Panc1 (cell line): Measurements from ENCODE around the gene IL24. TPM values are rescaled to one million over a fixed set of nuclear protein-coding genes. Genes with fewer than 3 reads are reported as not detected.
"Not testable (repeated sequence)": the region's sequence is repeated elsewhere in the genome, so short reads cannot be mapped to it uniquely, and the experiment has no call there.

Source experiments
- ATAC-seq: fragments of 200-7000 bp; cut with Tn5 transposase; 2 replicates; pipeline ENCODE4 v1.9.1; 2020; ENCODE audit warnings: mild to moderate bottlenecking, moderate library complexity
- BruUV-seq: library from RNA; stranded (reverse); fragments of 400-500 nt; replicated peaks from 2 replicates; lab custom pipeline; 2021; lab: Mats Ljungman, UMichigan
- CTCF ChIA-PET: fragments of 300-600 bp; sonication (Branson Sonifier 250); formaldehyde crosslinking; loops from one replicate; lab custom pipeline; 2022; ENCODE audit warnings: antibody characterized with exemption; lab: Charles Lee
- POLR2A ChIA-PET: fragments of 300-600 bp; sonication (Branson Sonifier 250); formaldehyde crosslinking; loops from one replicate; lab custom pipeline; 2022; ENCODE audit warnings: antibody characterized with exemption; lab: Charles Lee
- DNase-seq: peaks from one replicate; pipeline ENCODE4 v3.0.0-alpha.2; 2010; ENCODE audit warnings: low read depth, low spot score
- H3K27ac ChIP-seq: 2 replicates; pipeline ENCODE4 v1.5.1; 2011; ENCODE audit warnings: mild to moderate bottlenecking, low read length, inconsistent platforms
- H3K27me3 ChIP-seq: fragments of 200-500 bp; sonication (Bioruptor generic); 2 replicates; pipeline ENCODE4 v1.6.0; 2014; ENCODE audit warnings: low read length, inconsistent platforms; ENCODE audit not compliant: control insufficient read depth, insufficient read depth
- H3K36me3 ChIP-seq: fragments of 200-500 bp; sonication (Bioruptor generic); 2 replicates; pipeline ENCODE4 v1.5.1; 2014; ENCODE audit warnings: inconsistent platforms, mild to moderate bottlenecking, low read length, moderate library complexity; ENCODE audit not compliant: control insufficient read depth, insufficient read depth
- H3K4me1 ChIP-seq: 2 replicates; pipeline ENCODE4 v1.5.1; 2011; ENCODE audit warnings: inconsistent platforms, mild to moderate bottlenecking, low read length, moderate library complexity; ENCODE audit not compliant: control insufficient read depth, insufficient read depth
- H3K4me3 ChIP-seq, 2 experiments: 2 replicates each; pipeline ENCODE4 v1.5.1; 2011 to 2012; ENCODE audit warnings: low read depth in 2 of 2, low read length in 2 of 2, mild to moderate bottlenecking in 2 of 2, inconsistent platforms in 1 of 2, moderate library complexity in 1 of 2
- H3K9me3 ChIP-seq: fragments of 200-500 bp; sonication (Bioruptor generic); 2 replicates; pipeline ENCODE4 v1.5.1; 2014; ENCODE audit warnings: low read depth, mild to moderate bottlenecking, inconsistent platforms, low read length, moderate library complexity; ENCODE audit not compliant: control insufficient read depth, insufficient read depth
- POLR2AphosphoS5 ChIP-seq: IDR thresholded peaks from 2 replicates; pipeline ENCODE4 v1.6.1; 2012; ENCODE audit warnings: mild to moderate bottlenecking, low read depth, low read length, moderate library complexity
- SIN3A ChIP-seq: IDR thresholded peaks from 2 replicates; pipeline ENCODE4 v1.6.1; 2012; ENCODE audit warnings: low read depth, mild to moderate bottlenecking, low read length, moderate library complexity, borderline replicate concordance; ENCODE audit not compliant: insufficient read depth
- TCF7L2 ChIP-seq: IDR thresholded peaks from 2 replicates; pipeline ENCODE4 v1.6.1; 2011; ENCODE audit warnings: mild to moderate bottlenecking, low read depth, low read length, inconsistent platforms
- in situ Hi-C: cut with HindIII; loops from 2 replicates; pipeline ENCODE4 v1.10.0; 2016; ENCODE audit warnings: low sequenced_read_pairs, low pct_unique_long_range_greater_than_20kb
- intact Hi-C: fragments of 100-400 bp; cut with micrococcal nuclease; formaldehyde crosslinking; loops from one replicate; pipeline ENCODE4 v1.10.0; 2022; ENCODE audit not compliant: unreplicated experiment
- total RNA-seq: library from RNA; stranded (reverse); gene quantifications from one replicate; pipeline ENCODE4 v1.2.1, GENCODE V29; 2021; ENCODE audit not compliant: unreplicated experiment
- TF ChIP-seq, protein P1 (sequence below): fragments of 450-650 bp; IDR thresholded peaks from 2 replicates; pipeline ENCODE4 v1.5.1; 2017; ENCODE audit warnings: mild to moderate bottlenecking
- TF ChIP-seq, protein P2 (sequence below), 2 experiments: IDR thresholded peaks; 2 replicates each; pipeline ENCODE4 v1.6.1; 2011 to 2012; ENCODE audit warnings: low read depth in 2 of 2, control low read depth in 1 of 2, low read length in 1 of 2, mild to moderate bottlenecking in 1 of 2, moderate library complexity in 1 of 2; ENCODE audit not compliant: insufficient read depth in 1 of 2

IL24 gene
- total RNA-seq, 1 experiment from 2014 or later: not detected

DNA sequence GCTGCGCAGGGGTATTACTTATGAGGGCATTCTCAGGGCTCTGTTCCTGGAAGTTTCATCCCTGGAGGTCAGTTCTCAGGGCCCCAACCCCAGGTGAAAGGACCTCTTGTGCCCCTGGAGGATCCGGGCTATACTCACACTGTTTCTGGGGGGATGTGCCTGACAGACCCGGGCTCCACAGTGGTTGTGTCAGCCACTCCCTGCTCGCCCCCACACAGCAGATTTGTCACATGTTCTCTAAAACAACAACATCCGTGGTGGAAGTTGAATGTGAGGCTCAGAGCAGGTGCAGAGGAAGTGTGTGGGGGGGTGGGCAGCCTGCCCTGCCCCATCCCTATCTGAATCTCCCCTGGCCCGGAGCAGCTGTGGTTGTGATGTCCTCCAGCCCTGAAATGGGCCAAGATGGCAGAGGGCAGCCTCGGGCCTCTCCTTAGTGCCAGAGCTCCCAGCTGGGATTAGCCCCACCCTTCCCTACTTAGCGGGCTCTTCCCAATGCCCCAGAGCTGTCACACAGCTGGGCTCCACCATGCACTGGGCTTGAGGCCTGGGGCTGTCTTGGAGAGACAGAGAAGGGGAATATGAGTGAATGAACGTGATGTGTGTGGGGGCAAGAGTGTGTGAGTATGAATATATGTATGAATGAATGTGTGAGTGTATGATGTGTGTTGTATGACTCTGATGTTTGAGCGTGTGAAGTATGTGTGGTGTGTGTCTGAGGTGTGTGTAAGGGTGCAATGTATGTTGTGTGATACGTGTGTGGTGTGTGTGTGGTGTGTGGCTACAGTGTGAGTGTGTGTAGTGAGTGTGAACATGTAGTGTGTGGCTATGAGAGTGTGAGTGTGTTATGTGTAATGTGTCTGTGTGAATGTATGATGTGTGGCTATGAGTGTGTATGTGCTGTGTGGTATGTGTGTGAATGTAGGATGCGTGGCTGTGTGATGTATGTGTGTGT is 26.0 kb downstream of the IL24 start:
- TF ChIP-seq TCF7L2: no peak
- TF ChIP-seq, protein P1, sequence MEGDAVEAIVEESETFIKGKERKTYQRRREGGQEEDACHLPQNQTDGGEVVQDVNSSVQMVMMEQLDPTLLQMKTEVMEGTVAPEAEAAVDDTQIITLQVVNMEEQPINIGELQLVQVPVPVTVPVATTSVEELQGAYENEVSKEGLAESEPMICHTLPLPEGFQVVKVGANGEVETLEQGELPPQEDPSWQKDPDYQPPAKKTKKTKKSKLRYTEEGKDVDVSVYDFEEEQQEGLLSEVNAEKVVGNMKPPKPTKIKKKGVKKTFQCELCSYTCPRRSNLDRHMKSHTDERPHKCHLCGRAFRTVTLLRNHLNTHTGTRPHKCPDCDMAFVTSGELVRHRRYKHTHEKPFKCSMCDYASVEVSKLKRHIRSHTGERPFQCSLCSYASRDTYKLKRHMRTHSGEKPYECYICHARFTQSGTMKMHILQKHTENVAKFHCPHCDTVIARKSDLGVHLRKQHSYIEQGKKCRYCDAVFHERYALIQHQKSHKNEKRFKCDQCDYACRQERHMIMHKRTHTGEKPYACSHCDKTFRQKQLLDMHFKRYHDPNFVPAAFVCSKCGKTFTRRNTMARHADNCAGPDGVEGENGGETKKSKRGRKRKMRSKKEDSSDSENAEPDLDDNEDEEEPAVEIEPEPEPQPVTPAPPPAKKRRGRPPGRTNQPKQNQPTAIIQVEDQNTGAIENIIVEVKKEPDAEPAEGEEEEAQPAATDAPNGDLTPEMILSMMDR: no peak
- TF ChIP-seq, protein P2, sequence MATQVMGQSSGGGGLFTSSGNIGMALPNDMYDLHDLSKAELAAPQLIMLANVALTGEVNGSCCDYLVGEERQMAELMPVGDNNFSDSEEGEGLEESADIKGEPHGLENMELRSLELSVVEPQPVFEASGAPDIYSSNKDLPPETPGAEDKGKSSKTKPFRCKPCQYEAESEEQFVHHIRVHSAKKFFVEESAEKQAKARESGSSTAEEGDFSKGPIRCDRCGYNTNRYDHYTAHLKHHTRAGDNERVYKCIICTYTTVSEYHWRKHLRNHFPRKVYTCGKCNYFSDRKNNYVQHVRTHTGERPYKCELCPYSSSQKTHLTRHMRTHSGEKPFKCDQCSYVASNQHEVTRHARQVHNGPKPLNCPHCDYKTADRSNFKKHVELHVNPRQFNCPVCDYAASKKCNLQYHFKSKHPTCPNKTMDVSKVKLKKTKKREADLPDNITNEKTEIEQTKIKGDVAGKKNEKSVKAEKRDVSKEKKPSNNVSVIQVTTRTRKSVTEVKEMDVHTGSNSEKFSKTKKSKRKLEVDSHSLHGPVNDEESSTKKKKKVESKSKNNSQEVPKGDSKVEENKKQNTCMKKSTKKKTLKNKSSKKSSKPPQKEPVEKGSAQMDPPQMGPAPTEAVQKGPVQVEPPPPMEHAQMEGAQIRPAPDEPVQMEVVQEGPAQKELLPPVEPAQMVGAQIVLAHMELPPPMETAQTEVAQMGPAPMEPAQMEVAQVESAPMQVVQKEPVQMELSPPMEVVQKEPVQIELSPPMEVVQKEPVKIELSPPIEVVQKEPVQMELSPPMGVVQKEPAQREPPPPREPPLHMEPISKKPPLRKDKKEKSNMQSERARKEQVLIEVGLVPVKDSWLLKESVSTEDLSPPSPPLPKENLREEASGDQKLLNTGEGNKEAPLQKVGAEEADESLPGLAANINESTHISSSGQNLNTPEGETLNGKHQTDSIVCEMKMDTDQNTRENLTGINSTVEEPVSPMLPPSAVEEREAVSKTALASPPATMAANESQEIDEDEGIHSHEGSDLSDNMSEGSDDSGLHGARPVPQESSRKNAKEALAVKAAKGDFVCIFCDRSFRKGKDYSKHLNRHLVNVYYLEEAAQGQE (IDR thresholded peaks at IDR 0.05; ENCODE audit: insufficient read depth in 1 of 2, low read depth in 2 of 2, low read length in 1 of 2): no peak
- TF ChIP-seq SIN3A: no peak
- TF ChIP-seq POLR2AphosphoS5: no peak
- no peaks in the 10 kb centered on the region for H3K4me1 ChIP-seq
- no peaks in the 10 kb centered on the region for H3K9me3 ChIP-seq
- CTCF ChIA-PET: no interaction called here
- POLR2A ChIA-PET: no interaction called here
- intact Hi-C loops: no loop called here
- ATAC-seq (no peak), DNase-seq (no peak)
- no peaks in the 10 kb centered on the region for H3K27me3 ChIP-seq
- in situ Hi-C loops: no loop called here
- no peak overlapping the region for H3K4me3 ChIP-seq
- no TSS peak for BruUV-seq
- H3K27ac ChIP-seq: no peak overlapping the region
- H3K36me3 ChIP-seq: no peaks in the 10 kb centered on the region

DNA sequence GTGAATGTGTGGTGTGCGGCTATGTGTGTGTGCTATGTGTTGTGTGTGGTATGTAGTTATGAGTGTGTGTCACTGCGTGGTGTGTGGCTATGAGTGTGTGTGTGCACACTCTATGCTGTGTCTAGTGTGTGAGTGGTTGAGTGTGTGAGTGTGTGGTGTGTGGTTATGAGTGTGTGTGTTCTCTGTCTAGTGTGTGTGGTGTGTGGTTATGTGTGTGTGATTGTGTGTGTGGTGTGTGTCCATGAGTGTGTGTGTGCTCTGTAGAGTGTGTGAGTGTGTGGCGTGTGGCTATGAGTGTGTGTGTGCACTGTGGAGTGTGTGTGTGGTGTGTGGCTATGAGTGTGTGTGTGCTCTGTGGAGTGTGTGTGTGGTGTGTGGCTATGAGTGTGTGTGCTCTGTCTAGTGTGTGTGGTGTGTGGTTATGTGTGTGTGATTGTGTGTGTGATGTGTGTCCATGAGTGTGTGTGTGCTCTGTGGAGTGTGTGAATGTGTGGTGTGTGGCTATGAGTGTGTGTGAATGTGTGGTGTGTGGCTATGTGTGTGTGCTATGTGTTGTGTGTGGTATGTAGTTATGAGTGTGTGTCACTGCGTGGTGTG is 26.8 kb downstream of the IL24 start:
- H3K9me3 ChIP-seq, ATAC-seq, BruUV-seq, H3K4me3 ChIP-seq, H3K27ac ChIP-seq, H3K27me3 ChIP-seq, POLR2A ChIA-PET, H3K36me3 ChIP-seq, H3K4me1 ChIP-seq, DNase-seq, CTCF ChIA-PET, in situ Hi-C loops, intact Hi-C loops: not testable (repeated sequence)
